ENCODE data around the gene ZAR1L.

The ZAR1L gene

GRCh38 chr13:32257649-32258048 lies 57.5 kb downstream of the ZAR1L start:
- DNase-seq (ENCODE audit: low read depth in 1 of 2, low spot score in 1 of 2): no peak

GRCh38 chr13:32256243-32256642 lies 58.9 kb downstream of the ZAR1L start:
- no peak for DNase-seq (ENCODE audit: low read depth in 1 of 2, low spot score in 1 of 2)

DNA sequence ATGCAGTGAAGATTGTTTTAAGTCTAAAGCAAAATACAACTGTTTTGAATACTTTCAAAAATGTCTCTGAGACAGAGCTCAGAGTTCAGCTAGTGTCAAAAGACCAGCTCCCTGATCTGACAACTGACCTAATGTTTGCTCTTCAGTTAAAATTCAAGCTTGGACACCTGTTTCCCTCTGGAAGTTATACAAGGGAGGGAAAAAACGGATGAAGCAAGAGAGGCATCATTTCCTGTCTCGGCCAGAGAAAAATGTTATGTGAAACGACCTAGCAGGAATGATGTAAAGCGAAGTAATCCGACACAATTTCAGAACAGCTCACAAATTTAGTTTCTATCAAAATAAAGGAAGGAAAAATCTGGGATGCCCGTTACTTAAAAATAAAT lies 59.4 kb downstream of the ZAR1L start:
- DNase-seq (ENCODE audit: low read depth in 1 of 2, low spot score in 1 of 2): no peak

DNA sequence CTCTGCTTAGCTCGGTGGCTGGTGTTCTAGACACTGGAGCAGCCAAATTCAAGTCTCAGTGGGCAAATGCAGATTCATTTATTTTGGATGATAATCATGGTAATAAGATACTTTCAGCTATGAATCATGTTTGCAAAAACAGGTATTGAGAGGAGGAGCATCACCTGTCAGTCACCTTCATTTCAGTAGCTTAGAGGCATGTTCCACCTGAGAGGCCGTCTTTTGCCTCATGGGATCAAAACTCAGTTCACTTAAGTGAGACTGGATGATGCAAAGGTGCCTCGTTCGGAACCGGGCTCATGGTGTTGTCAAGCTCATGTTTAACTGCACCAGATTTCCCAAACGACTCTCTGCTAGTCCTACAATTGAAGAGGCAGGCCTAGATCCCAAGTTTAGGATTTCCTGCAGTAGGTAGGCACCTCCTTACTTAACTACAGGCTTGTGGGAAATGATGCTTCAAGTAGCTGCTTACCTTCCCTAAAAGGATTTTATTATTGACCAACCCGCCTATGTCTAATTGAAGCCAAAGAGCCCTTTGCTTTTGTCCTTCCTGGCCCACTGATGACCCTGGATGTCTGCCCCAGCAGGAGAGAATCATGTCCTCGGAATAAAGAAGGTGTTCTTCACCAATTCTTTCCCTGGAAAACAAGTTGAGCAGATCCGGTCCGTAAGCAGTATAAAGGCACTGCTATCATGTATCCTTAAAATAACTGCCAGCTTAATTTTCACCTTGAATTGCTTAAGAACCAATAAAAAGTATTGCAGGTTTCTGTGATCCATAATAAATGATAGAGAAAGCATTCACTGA lies 60.0 kb downstream of the ZAR1L start:
- no peak for DNase-seq (ENCODE audit: low read depth in 1 of 2, low spot score in 1 of 2)

- DNase-seq (ENCODE audit: low read depth in 1 of 2, low spot score in 1 of 2): no peak
Observed at GRCh38 chr13:32254416-32254815, 60.7 kb downstream of the ZAR1L start.

DNA sequence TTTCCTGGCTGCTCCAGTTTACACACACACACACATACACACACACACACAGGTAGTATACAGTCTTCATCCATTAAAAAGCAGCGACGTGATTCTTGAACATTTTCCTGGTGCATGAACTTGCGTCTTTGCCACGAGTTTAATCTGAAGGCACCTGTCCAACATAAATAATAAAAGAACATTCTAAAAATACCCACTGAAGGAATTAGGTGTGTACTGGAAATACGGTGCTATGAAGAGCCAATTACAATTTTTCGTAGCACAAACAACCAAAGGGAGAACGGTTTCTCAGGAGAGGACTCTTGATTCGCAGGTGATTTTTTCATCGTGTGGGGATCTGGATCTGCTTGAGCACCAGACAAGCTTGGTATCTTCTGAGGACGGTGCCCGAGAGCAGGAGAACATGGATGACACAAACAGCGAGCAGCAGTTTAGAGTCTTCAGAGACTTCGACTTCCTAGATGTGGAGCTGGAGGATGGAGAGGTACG lies 61.2 kb downstream of the ZAR1L start:
- DNase-seq (ENCODE audit: low read depth in 1 of 2, low spot score in 1 of 2): no peak
